ACC112 (cell line): ENCODE results near the gene ACOT7.
A peak's percentile ranks its signal among the peaks of the same experiment; 100 is the strongest.
"Not testable (repeated sequence)": the region's sequence is repeated elsewhere in the genome, so short reads cannot be mapped to it uniquely, and the experiment has no call there.

Experiments used
- H2AFZ ChIP-seq: fragments of 200-600 bp; sonication (generic); one replicate; pipeline ENCODE4 v1.6.0; 2017; ENCODE audit warnings: antibody characterized with exemption, low read length; ENCODE audit not compliant: unreplicated experiment
- H3K27ac ChIP-seq: fragments of 200-600 bp; sonication (generic); 2 replicates; pipeline ENCODE4 v1.5.1; 2014; ENCODE audit warnings: low read depth, mild to moderate bottlenecking, antibody characterized with exemption, low read length, moderate library complexity
- H3K27me3 ChIP-seq: fragments of 200-600 bp; sonication (generic); 2 replicates; pipeline ENCODE4 v1.6.1; 2014; ENCODE audit warnings: mild to moderate bottlenecking, antibody characterized with exemption, low read length, moderate library complexity, mixed read lengths; ENCODE audit not compliant: insufficient read depth
- H3K36me3 ChIP-seq: fragments of 200-600 bp; sonication (generic); 2 replicates; pipeline ENCODE4 v1.6.1; 2016; ENCODE audit warnings: mild to moderate bottlenecking, antibody characterized with exemption, low read length, moderate library complexity, mixed read lengths; ENCODE audit not compliant: insufficient read depth
- H3K4me1 ChIP-seq: fragments of 200-600 bp; sonication (generic); one replicate; pipeline ENCODE4 v1.6.1; 2016; ENCODE audit warnings: low read length, mixed read lengths; ENCODE audit not compliant: insufficient read depth, unreplicated experiment, control insufficient read depth
- H3K4me3 ChIP-seq: fragments of 200-600 bp; sonication (generic); 2 replicates; pipeline ENCODE4 v1.5.1; 2014; ENCODE audit warnings: mild to moderate bottlenecking, low read depth, low read length
- H3K79me2 ChIP-seq: fragments of 200-600 bp; sonication (generic); one replicate; pipeline ENCODE4 v1.6.0; 2016; ENCODE audit warnings: low read length; ENCODE audit not compliant: control insufficient read depth, unreplicated experiment, insufficient read depth

Gene ACOT7

DNA sequence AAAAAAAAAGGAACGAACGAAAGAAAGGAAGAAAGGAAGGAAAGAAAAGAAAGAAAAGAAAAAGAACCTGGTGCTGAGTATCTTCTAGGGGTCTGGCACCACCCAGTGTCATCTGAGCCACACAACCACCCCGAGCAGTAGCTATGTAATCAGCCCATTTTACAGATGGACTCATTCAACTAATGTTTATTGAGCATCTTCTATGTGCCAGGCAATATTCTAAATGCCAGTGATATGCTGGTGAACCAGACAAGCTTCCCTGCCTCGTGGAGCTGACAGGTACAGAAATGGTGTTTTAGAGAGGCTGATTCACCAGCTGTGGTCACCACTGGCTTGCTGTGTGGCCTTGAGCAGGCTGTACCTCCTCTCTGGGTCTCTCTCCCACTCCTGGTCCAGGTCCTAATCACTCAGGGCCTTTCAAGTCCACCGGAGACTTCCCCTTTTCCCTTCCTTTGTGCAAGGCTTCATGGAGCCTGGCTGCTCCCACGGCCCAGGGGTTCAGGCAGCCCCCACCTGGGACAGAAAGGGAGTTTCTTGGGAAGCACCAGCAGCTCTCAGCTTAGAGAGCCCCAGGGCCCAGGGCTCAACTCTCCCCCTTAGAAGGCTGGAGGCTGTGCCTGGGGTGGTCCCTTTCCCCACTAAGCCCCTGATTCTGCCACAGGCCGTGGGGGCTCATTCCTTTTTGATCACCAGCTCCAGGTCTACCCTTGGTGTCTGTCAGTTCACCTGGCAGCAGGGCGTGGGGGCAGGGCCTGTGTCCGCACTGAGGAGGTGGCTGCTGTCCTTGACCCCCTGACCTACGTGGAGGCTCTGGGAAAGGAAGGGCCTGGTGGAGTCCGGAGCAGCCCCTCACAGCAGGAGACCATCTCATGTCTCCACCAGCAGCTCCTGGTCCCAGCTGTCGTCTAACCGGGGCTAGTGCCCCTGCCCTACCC is 38.3 kb upstream of the ACOT7 start:
- H3K4me1 ChIP-seq, H3K27me3 ChIP-seq, H3K4me3 ChIP-seq, H3K79me2 ChIP-seq, H3K27ac ChIP-seq, H2AFZ ChIP-seq, H3K36me3 ChIP-seq: not testable (repeated sequence)

DNA sequence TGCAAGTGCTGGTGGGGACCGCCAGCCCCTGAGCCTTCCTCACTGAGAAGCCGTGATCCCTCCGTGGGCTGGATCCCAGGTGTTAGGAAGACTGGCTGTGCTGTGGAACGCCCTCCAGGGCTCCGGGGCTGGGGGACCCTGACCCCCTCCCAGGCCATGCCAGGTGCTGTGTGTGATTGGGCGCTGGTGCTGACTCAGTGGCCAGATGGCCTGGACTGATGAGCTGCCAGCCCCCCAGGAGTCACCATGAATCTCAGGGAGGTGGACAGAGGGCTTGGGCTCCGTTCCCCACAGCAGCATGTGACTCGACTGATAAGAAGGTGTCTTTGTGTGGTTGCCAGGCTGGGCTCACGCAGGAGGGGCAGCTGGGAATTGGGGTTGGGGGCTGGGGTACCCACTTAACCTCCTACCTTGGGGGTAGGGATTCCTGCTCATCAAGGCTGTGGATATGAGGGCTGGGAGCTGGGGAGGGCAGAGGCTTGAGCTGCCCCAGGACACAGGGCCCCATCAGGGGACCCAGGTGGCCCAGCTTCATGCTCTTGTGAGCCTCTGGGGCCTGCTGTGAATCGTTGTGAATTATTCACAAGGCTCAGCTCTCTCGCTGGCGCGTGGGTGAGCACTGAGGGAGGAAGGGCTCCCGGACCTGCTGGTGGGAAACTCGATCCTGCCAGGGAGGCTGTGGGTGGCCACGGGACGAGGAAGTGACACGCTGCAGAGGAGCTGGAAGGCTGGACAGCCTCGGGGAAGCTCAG is 36.3 kb upstream of the ACOT7 start:
- H2AFZ ChIP-seq, H3K4me3 ChIP-seq, H3K4me1 ChIP-seq, H3K36me3 ChIP-seq, H3K79me2 ChIP-seq, H3K27ac ChIP-seq: not testable (repeated sequence)
- H3K27me3 ChIP-seq: peaks cover 17% of the 10 kb centered on the region

DNA sequence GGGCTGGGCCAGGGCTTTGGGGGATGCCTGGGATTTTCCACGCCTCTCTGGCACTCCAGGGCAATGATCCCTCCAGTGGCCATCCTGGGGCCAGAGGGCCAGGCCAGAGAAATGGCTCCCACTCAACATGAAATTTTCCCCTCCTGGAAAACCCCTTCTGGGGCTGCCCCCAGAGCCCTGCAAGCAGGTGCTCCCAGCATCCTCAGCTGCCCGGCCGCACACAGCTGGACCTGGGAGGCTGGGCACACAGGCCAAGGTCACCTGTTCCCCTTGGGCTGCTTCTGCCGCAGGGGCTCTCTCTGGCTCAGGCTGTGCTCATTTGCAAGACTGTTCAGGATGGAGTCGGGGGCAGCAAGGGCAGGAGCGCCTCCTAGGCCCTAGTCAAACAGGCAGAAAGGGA is 34.9 kb upstream of the ACOT7 start:
- not testable (repeated sequence) for H3K4me1 ChIP-seq, H2AFZ ChIP-seq, H3K4me3 ChIP-seq, H3K36me3 ChIP-seq, H3K27ac ChIP-seq, H3K79me2 ChIP-seq
- H3K27me3 ChIP-seq: peaks cover 27% of the 10 kb centered on the region

DNA sequence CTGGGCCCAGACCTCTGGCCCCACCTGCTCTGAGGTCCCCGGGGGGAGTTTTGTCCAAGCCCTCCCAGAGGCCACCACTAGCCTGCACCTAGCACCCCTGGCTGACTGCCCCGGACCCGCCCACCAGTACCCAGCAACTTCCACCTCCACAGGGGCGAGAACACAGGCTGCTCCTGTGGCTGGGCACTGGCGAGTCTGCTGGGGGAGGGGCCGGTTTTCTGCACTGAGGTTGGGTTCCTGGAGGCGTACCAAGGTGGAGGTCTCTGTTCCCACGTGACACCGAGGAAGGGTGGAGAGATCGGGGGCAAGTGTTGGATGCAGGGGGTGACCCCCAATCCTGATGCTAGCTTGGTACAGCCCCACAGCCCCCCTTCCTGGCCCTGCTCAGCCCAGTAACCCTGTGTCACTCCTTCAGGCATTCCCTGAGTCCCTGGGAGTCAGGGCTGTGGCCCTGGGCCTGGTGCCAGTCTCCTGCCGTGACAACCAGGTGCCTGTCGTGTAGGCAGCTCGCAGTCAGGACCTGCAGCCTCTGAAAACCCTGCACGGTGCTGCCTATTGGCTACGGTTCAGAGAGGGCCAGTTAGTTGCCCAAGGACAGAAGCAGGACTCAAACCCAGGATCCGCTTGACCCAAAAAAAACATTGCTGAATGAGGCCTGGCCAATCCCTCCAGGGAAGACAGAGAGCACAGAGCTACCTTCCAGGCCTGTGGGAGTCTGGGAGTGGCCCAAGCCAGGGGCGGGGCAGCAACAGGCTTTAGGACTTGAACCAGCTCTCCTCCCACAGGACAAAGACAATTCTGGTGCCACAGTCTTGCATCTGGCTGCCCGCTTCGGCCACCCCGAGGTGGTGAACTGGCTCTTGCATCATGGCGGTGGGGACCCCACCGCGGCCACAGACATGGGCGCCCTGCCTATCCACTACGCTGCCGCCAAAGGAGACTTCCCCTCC is 34.1 kb upstream of the ACOT7 start:
- Histone ChIP-seq H3K27me3 (peaks cover 27% of the 10 kb centered on the region), H3K79me2 (no peaks in the 10 kb centered on the region), H3K36me3 (no peaks in the 10 kb centered on the region), H2AFZ (no peak overlapping the region), H3K4me3 (no peak overlapping the region), H3K27ac (no peak overlapping the region), H3K4me1 (peaks cover 10% of the 10 kb centered on the region)

DNA sequence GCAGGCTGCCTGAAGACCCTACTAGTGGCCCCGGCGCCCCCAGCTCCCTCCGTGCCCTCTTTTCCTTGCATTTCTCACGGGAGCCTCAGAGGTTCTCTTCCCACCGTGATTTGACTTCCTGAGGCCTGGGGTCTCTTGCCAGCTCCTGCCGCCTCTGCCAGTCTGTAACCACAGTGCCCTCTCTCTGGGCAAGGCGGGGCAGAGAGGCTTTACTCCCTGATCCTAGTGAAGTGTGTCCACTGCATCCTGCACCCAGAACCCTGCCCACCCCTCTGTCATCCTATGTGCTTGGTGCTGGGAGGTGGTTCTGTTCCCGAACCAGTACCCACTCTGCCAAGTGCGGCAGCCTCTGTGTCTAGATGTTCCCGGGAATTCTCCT is 33.4 kb upstream of the ACOT7 start:
- no peaks in the 10 kb centered on the region for H3K36me3 ChIP-seq
- no peak overlapping the region for H2AFZ ChIP-seq
- no peak overlapping the region for H3K4me3 ChIP-seq
- peaks cover 14% of the 10 kb centered on the region for H3K4me1 ChIP-seq
- no peaks in the 10 kb centered on the region for H3K79me2 ChIP-seq
- no peak overlapping the region for H3K27ac ChIP-seq
- peaks cover 27% of the 10 kb centered on the region for H3K27me3 ChIP-seq

DNA sequence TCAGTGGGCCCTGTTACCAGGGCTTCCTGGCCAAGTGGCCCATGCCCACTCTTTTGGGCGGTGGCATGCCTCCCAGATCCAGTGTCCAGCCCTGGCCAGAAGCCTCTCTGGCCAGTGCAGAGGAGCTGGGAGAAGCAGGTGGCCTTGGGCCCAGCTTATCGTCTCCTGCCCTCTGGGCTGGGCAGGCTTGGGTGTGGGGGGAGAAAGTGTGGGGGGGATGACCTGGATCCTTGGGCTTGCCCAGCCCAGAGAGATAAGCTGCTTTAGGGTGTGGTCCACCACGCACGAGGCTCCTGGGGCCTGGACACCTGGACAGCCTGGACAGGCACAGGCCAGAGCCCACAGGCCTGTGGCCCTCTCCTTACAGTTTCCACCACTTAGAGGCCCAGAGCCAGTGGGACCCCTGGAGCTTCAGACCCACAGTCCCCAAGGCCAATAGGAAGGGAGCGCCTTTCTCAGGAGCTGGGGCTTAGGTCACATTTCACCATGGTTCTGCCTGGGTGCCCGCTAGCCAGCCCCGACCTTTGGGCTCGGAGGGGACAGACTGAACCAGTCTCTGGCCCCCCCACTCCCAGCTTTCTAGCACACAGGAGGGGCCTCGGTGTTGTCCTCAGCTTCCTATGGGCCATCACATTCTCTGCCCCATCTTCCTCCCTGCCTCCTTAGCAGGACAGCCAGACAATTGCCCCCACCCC is 32.9 kb upstream of the ACOT7 start:
- H3K4me3 ChIP-seq: no peak overlapping the region
- no peaks in the 10 kb centered on the region for H3K36me3 ChIP-seq
- H3K27ac ChIP-seq: no peak overlapping the region
- H3K27me3 ChIP-seq: peaks cover 27% of the 10 kb centered on the region
- H2AFZ ChIP-seq: no peak overlapping the region
- peaks cover 20% of the 10 kb centered on the region for H3K4me1 ChIP-seq
- no peaks in the 10 kb centered on the region for H3K79me2 ChIP-seq

DNA sequence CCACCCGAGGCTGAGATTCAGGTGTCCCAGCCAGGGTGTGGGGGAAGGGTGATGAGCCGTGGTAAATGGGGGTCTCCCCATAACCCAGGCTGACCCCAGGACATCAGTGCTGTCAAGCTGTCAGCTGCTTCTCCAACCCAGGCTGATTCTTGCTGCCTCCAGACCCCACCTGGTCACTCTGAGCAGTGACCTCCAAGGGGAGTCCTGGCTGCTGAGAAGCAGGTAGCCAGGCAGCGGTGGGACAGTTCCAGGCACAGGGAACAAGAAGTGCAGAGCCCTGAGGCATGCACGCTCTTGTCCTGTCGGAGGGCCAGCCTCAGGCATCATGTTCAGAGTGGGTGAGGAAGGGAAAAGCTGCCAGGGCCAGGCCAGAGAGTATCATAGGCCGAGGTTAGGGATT is 32.1 kb upstream of the ACOT7 start:
- Histone ChIP-seq H3K36me3 (no peaks in the 10 kb centered on the region), H3K27ac (no peak overlapping the region), H3K79me2 (no peaks in the 10 kb centered on the region), H3K27me3 (peaks cover 32% of the 10 kb centered on the region), H3K4me1 (peaks cover 20% of the 10 kb centered on the region), H2AFZ (no peak overlapping the region), H3K4me3 (no peak overlapping the region)

DNA sequence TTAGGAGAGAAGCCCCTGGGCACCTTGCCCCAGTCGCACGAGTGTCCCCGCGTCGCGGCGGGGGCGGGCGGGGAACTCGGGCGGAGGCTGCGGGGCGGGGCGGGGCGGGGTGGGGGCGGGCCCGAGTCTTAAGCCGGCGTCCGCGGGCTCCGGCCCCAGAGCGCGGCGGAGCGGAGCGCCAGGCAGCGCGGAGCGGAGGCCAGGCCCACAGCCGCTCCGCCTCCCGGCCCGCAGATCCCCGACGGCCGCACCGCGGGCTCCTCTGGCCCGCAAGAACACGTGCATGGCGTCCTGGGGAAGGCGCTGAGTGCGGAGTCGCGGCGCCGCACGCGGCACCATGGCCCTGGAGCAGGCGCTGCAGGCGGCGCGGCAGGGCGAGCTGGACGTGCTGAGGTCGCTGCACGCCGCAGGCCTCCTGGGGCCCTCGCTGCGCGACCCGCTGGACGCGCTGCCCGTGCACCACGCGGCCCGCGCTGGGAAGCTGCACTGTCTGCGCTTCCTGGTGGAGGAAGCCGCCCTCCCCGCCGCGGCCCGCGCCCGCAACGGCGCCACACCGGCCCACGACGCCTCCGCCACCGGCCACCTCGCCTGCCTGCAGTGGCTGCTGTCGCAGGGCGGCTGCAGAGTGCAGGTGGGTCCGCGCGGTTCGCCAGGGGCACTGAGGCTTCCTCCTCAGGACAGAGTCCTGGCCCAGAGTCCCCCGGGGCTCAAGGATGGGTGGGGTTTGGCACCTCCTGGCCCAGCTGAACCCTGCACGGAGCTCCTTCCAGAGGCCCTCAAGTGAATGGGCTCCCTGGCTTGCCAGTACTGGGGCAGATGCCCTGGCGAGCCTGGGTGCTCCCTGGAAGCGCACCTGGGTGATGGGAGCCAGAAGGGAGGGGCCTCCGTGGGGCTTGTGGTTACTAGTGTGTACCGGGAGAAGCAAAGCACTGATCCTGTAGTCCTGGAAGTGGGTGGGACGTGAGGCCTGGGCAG is 31.3 kb upstream of the ACOT7 start, which contains the start of gene ESPN:
Gene ESPN, plus strand, starts transcription at position 158 of the 975 bp plus-strand sequence. Its CDS starts 180 bp downstream, at position 338.
- peaks cover 27% of the 10 kb centered on the region for H3K4me1 ChIP-seq
- H2AFZ ChIP-seq: no peak within 1 kb of the TSS
- H3K27ac ChIP-seq: no peak within 1 kb of the TSS
- H3K27me3 ChIP-seq: peaks cover 35% of the 10 kb centered on the region
- no peaks in the 10 kb centered on the region for H3K79me2 ChIP-seq
- H3K4me3 ChIP-seq: peak within 1 kb of the TSS; percentile 16
- H3K36me3 ChIP-seq: no peaks in the 10 kb centered on the region

DNA sequence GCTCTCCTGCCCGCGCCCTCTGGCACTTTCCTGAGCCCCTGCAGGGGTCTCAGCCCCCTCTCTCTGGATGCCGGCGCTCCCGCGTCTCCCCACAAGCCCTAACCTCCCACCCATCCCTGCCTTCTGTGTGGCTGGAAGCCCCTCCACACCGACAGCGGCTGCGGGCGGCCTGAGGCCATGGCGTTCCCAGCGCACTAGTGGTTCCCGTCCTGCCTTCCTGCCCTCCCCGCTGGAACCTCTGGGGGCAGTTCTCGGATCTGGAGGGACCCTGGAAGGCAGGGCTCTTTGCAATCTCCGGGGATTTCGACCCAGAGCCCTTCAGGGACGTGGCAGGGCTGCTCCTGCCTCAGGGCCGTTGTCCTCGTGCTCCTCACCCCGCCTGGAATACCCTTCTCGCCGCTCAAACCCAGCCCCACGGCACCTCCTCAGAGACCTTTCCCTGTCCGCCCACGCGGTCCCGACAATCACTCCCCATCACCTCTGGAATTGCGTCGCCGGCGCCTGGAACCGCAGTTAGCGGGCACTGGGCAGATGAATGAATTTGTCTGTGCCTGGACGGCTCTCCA is 30.5 kb upstream of the ACOT7 start:
- Histone ChIP-seq H2AFZ (no peak overlapping the region), H3K79me2 (no peaks in the 10 kb centered on the region), H3K4me3 (peak overlapping the region; percentile 16), H3K4me1 (peaks cover 27% of the 10 kb centered on the region), H3K27ac (no peak overlapping the region), H3K27me3 (peaks cover 43% of the 10 kb centered on the region), H3K36me3 (no peaks in the 10 kb centered on the region)
